Nephron (organoid): Measurements from ENCODE around the gene RNF112.

ENCODE experiments used
- H3K27ac Mint-ChIP-seq, 3 experiments: 2 replicates each; pipeline ENCODE4 v1.8.0; 2020; ENCODE audit warnings: mixed read lengths in 3 of 3, mild to moderate bottlenecking in 2 of 3, moderate library complexity in 1 of 3
- H3K27me3 Mint-ChIP-seq: 2 replicates; pipeline ENCODE4 v1.8.0; 2021; ENCODE audit warnings: low read depth, mild to moderate bottlenecking, moderate library complexity, mixed read lengths
- H3K36me3 Mint-ChIP-seq: 2 replicates; pipeline ENCODE4 v1.8.0; 2020; ENCODE audit warnings: low read depth, mixed read lengths
- H3K4me1 Mint-ChIP-seq: 2 replicates; pipeline ENCODE4 v1.8.0; 2020; ENCODE audit warnings: mixed read lengths
- H3K4me3 Mint-ChIP-seq, 3 experiments: 2 replicates each; pipeline ENCODE4 v1.8.0; 2020; ENCODE audit warnings: mild to moderate bottlenecking in 3 of 3, mixed read lengths in 3 of 3, moderate library complexity in 2 of 3
- H3K9me3 Mint-ChIP-seq: 2 replicates; pipeline ENCODE4 v1.8.0; 2020; ENCODE audit warnings: mixed read lengths
- TF ChIP-seq, protein P1 (sequence below), 3 experiments: fragments of 200-600 bp; sonication (generic); IDR thresholded peaks; one replicate each; pipeline ENCODE4 v1.5.0; 2021; ENCODE audit warnings: antibody characterized with exemption in 3 of 3; ENCODE audit not compliant: unreplicated experiment in 3 of 3

The RNF112 gene

DNA sequence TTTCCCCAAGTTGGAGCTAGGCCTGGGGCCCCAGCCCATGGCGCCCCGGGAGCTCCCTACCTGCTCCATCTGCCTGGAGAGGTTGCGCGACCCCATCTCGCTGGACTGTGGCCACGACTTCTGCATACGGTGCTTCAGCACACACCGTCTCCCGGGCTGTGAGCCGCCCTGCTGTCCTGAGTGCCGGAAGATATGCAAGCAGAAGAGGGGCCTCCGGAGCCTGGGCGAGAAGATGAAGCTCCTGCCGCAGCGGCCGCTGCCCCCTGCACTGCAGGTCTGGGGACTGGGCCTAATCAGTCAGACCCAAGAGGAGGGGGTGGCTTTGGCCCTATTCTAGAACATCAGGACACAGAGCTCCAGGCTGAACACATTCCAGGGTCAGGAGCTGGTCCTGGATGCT lies 1.5 kb downstream of the RNF112 start:
- H3K9me3 Mint-ChIP-seq = no peaks in the 10 kb centered on the region
- no peak overlapping the region for H3K27ac Mint-ChIP-seq
- H3K4me3 Mint-ChIP-seq = no peak overlapping the region
- H3K36me3 Mint-ChIP-seq = no peaks in the 10 kb centered on the region
- H3K27me3 Mint-ChIP-seq = peaks cover 21% of the 10 kb centered on the region
- peaks cover 25% of the 10 kb centered on the region for H3K4me1 Mint-ChIP-seq
- TF ChIP-seq, protein P1, sequence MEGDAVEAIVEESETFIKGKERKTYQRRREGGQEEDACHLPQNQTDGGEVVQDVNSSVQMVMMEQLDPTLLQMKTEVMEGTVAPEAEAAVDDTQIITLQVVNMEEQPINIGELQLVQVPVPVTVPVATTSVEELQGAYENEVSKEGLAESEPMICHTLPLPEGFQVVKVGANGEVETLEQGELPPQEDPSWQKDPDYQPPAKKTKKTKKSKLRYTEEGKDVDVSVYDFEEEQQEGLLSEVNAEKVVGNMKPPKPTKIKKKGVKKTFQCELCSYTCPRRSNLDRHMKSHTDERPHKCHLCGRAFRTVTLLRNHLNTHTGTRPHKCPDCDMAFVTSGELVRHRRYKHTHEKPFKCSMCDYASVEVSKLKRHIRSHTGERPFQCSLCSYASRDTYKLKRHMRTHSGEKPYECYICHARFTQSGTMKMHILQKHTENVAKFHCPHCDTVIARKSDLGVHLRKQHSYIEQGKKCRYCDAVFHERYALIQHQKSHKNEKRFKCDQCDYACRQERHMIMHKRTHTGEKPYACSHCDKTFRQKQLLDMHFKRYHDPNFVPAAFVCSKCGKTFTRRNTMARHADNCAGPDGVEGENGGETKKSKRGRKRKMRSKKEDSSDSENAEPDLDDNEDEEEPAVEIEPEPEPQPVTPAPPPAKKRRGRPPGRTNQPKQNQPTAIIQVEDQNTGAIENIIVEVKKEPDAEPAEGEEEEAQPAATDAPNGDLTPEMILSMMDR (IDR thresholded peaks at IDR 0.05; ENCODE audit: unreplicated experiment in 3 of 3) = no peak

DNA sequence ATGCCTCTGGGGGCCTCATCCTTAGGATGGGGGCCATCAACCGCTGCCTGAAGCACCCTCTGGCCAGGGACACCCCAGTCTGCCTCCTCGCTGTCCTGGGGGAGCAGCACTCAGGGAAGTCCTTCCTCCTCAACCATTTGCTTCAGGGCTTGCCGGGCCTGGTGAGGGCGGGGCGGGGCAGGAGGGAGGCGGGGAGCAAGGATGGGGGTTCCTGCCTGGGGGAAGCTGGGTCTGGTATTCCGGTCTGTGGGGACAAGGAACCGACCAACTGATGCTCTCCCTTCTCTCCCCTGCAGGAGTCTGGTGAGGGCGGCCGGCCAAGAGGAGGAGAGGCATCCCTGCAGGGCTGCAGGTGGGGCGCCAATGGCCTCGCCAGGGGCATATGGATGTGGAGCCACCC lies 2.0 kb downstream of the RNF112 start:
- Mint-ChIP-seq H3K4me3 (no peak overlapping the region), H3K9me3 (no peaks in the 10 kb centered on the region), H3K4me1 (peaks cover 28% of the 10 kb centered on the region), H3K36me3 (no peaks in the 10 kb centered on the region), H3K27me3 (peaks cover 22% of the 10 kb centered on the region), H3K27ac (no peak overlapping the region)
- TF ChIP-seq, protein P1 (IDR thresholded peaks at IDR 0.05; ENCODE audit: unreplicated experiment in 3 of 3) = no peak

DNA sequence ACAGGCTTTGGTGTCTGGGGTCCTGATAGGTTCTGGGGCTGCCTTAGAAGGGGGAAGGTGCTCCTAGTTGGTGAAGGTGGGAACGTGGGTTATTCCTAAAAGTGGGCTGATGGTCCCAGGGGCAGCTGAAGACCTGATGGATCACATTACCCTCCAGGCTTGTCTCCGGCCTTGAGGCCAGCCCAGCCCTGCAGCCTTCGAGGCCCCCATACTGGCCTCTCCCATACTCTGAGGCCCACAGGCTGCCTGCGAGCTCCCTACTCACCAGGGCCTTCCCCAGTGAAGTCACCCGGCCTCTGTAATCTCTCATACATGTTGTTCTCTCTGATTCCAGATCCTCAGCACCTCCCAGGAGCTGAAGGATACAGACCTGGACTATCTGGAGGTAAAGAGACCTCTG lies 2.7 kb downstream of the RNF112 start:
- H3K27ac Mint-ChIP-seq = peak overlapping the region in 2 of 3 experiments; percentile 35 to 55
- TF ChIP-seq, protein P1 (IDR thresholded peaks at IDR 0.05; ENCODE audit: unreplicated experiment in 3 of 3) = no peak
- peaks cover 26% of the 10 kb centered on the region for H3K27me3 Mint-ChIP-seq
- H3K36me3 Mint-ChIP-seq = no peaks in the 10 kb centered on the region
- peaks cover 34% of the 10 kb centered on the region for H3K4me1 Mint-ChIP-seq
- no peaks in the 10 kb centered on the region for H3K9me3 Mint-ChIP-seq
- H3K4me3 Mint-ChIP-seq = no peak overlapping the region

DNA sequence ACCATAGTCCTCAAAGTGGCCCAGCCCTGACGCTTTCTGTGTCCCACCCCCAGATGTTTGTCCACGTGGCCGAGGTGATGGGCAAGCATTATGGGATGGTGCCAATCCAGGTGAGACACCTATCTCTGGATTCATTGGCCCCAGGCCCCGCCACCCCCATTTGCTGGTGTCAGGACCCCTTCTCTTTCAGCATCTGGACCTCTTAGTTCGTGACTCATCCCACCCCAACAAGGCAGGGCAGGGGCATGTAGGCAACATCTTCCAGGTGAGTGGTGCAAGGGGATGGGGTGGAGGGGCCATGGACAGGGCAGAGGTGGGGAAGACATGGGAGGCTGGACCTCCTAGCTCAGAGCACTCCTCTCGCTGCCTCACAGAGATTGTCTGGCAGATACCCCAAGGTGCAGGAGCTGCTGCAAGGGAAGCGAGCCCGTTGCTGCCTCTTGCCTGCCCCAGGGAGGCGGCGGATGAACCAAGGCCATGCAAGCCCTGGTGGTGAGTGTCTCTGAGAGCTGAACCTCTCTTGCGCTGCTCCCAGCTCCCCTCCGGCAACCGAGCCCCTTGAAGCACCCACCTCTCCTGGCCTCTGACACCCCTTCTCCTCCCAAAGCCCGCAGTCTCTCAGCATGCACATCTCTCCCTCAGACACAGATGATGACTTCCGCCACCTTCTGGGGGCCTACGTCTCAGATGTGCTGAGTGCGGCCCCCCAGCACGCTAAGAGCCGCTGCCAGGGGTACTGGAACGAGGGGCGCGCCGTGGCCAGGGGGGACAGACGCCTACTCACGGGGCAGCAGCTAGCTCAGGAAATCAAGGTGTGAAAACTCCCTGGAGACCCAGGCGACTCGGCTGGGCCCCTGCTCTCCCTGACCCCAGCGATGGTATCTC lies 3.6 kb downstream of the RNF112 start:
- H3K27me3 Mint-ChIP-seq = peaks cover 29% of the 10 kb centered on the region
- H3K9me3 Mint-ChIP-seq = no peaks in the 10 kb centered on the region
- H3K27ac Mint-ChIP-seq = no peak overlapping the region
- H3K4me1 Mint-ChIP-seq = peaks cover 34% of the 10 kb centered on the region
- H3K36me3 Mint-ChIP-seq = no peaks in the 10 kb centered on the region
- H3K4me3 Mint-ChIP-seq = no peak overlapping the region
- TF ChIP-seq, protein P1 (IDR thresholded peaks at IDR 0.05; ENCODE audit: unreplicated experiment in 3 of 3) = no peak

DNA sequence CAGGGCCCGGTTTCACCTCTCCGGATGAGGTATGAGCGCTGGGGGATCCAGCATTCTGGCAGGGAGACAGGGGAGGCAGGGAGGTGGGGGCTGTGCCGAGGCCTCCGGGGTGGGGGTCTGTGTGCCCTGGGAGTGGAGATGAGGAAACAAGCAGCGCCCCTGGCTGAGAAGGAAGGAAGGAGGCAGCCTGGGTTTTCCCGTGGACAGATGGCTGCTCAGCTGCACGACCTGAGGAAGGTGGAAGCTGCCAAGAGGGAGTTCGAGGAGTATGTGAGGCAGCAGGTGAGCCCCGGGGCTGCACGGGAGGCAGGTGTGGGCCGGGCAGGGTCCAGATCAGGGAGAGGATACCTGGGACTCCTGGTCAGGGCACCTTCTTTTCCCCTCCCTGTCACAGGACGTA lies 4.3 kb downstream of the RNF112 start:
- Mint-ChIP-seq H3K27me3 (peaks cover 28% of the 10 kb centered on the region), H3K4me1 (peaks cover 30% of the 10 kb centered on the region), H3K36me3 (no peaks in the 10 kb centered on the region), H3K9me3 (no peaks in the 10 kb centered on the region), H3K27ac (no peak overlapping the region), H3K4me3 (no peak overlapping the region)
- TF ChIP-seq, protein P1 (IDR thresholded peaks at IDR 0.05; ENCODE audit: unreplicated experiment in 3 of 3) = no peak
